Neuronal stem cell (in vitro differentiated cells): ENCODE measurements around the gene FMNL3.

ENCODE experiments used
- DNase-seq: peaks from one replicate; pipeline ENCODE4 v3.0.0-alpha.2; 2013; ENCODE audit warnings: low spot score
- H2AFZ ChIP-seq: one replicate; pipeline ENCODE4 v1.6.1; 2013; ENCODE audit warnings: mild to moderate bottlenecking, low read length, inconsistent platforms
- H2AK5ac ChIP-seq: 2 replicates; pipeline ENCODE4 v1.6.1; 2013; ENCODE audit warnings: low read depth, mild to moderate bottlenecking, inconsistent platforms, low read length, moderate library complexity, mixed read lengths
- H2BK120ac ChIP-seq: 2 replicates; pipeline ENCODE4 v1.6.1; 2013; ENCODE audit warnings: low read depth, mild to moderate bottlenecking, inconsistent platforms, low read length, moderate library complexity, mixed read lengths
- H2BK12ac ChIP-seq: one replicate; pipeline ENCODE4 v1.6.1; 2013; ENCODE audit warnings: low read length, inconsistent platforms
- H2BK15ac ChIP-seq: 2 replicates; pipeline ENCODE4 v1.6.1; 2013; ENCODE audit warnings: mild to moderate bottlenecking, low read length, inconsistent platforms, mixed read lengths
- H2BK5ac ChIP-seq: one replicate; pipeline ENCODE4 v1.6.1; 2013; ENCODE audit warnings: inconsistent platforms, mild to moderate bottlenecking, low read length, moderate library complexity
- H3K14ac ChIP-seq: one replicate; pipeline ENCODE4 v1.6.1; 2013; ENCODE audit warnings: low read length, inconsistent platforms
- H3K18ac ChIP-seq: 2 replicates; pipeline ENCODE4 v1.6.1; 2013; ENCODE audit warnings: low read length, inconsistent platforms
- H3K23ac ChIP-seq: 2 replicates; pipeline ENCODE4 v1.6.1; 2013; ENCODE audit warnings: low read depth, mild to moderate bottlenecking, mixed read lengths, low read length, inconsistent platforms; ENCODE audit not compliant: poor library complexity
- H3K27ac ChIP-seq: replicated peaks from 3 replicates; pipeline ENCODE4 v1.5.1; 2013; ENCODE audit warnings: low read length, inconsistent platforms
- H3K27me3 ChIP-seq, 3 experiments: 2 replicates each; pipeline ENCODE4 v1.6.1; 2013; ENCODE audit warnings: low read length in 3 of 3, mild to moderate bottlenecking in 2 of 3, inconsistent platforms in 1 of 3, low read depth in 1 of 3, mixed read lengths in 1 of 3, moderate library complexity in 1 of 3; ENCODE audit not compliant: control insufficient read depth in 3 of 3, insufficient read depth in 3 of 3
- H3K36me3 ChIP-seq, 2 donors: replicated peaks in 1 of 2; 2 replicates each; pipeline ENCODE4 v1.6.1; 2013; ENCODE audit warnings: low read length in 2 of 2; ENCODE audit not compliant: control insufficient read depth in 2 of 2, insufficient read depth in 2 of 2
- H3K4ac ChIP-seq: 2 replicates; pipeline ENCODE4 v1.6.1; 2013; ENCODE audit warnings: inconsistent platforms, mild to moderate bottlenecking, low read length, moderate library complexity
- H3K4me1 ChIP-seq, 2 donors: 1 replicate in 1 of 2; 2 replicates in 1 of 2; pipeline ENCODE4 v1.6.1; 2013; ENCODE audit warnings: low read length in 2 of 2, low read depth in 1 of 2; ENCODE audit not compliant: control insufficient read depth in 2 of 2, insufficient read depth in 1 of 2
- H3K4me2 ChIP-seq: one replicate; pipeline ENCODE4 v1.6.1; 2013; ENCODE audit warnings: mild to moderate bottlenecking, low read length, inconsistent platforms; ENCODE audit not compliant: insufficient read depth, poor library complexity, severe bottlenecking
- H3K4me3 ChIP-seq, 2 donors: 2 replicates each; pipeline ENCODE4 v1.5.1; 2013; ENCODE audit warnings: low read length in 2 of 2, mild to moderate bottlenecking in 2 of 2, inconsistent platforms in 1 of 2, moderate library complexity in 1 of 2
- H3K79me1 ChIP-seq: one replicate; pipeline ENCODE4 v1.6.1; 2013; ENCODE audit warnings: low read depth, mild to moderate bottlenecking, inconsistent platforms, low read length, moderate library complexity
- H3K9ac ChIP-seq: one replicate; pipeline ENCODE4 v1.6.1; 2013; ENCODE audit warnings: mild to moderate bottlenecking, low read depth, low read length, inconsistent platforms; ENCODE audit not compliant: poor library complexity
- H3K9me3 ChIP-seq, 2 donors: replicated peaks in 1 of 2; 2 replicates each; pipeline versions ENCODE3 to v1.6.1; 2013; ENCODE audit warnings: low read length in 2 of 2, mild to moderate bottlenecking in 2 of 2, inconsistent platforms in 1 of 2, low read depth in 1 of 2, mixed read lengths in 1 of 2, moderate library complexity in 1 of 2; ENCODE audit not compliant: control insufficient read depth in 2 of 2, insufficient read depth in 1 of 2
- H4K8ac ChIP-seq: one replicate; pipeline ENCODE4 v1.6.1; 2013; ENCODE audit warnings: low read depth, mild to moderate bottlenecking, inconsistent platforms, low read length, moderate library complexity
- H4K91ac ChIP-seq: one replicate; pipeline ENCODE4 v1.6.1; 2013; ENCODE audit warnings: low read length, low read depth, mild to moderate bottlenecking, inconsistent platforms; ENCODE audit not compliant: poor library complexity
- WGBS, 2 donors: extraction: QIAGEN DNeasy Blood & Tissue Kit; methylation state at CpG; one replicate each; pipeline ENCODE4 v1.1.7; 2013; ENCODE audit warnings: missing lambda C conversion rate in 2 of 2, mixed read lengths in 1 of 2; ENCODE audit not compliant: insufficient read length in 2 of 2, insufficient replicate concordance in 1 of 2; ENCODE audit errors: extremely low coverage in 2 of 2; 5-methylcytosine and 5-hydroxymethylcytosine counted together

FMNL3 gene

DNA sequence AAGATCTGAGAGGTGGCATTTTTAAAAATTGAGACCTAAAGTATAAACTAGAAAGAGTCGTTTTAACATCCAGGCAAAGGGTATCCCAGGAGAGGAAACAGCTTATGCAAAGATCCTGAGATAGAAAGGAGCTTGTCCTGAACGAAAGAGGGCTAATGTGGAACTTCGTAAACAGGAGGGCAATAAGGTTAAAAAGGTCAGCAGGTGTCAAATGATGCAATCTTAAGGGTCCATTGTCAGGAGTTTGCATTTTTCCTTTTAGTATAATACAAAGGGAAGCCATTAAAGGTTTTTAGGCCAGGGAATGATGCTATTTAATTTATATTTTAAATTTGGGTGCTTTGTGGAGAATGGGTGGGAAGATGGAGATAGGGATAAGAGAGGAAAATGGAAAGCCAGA is 14.4 kb downstream of the FMNL3 start:
- Histone ChIP-seq H3K18ac (no peak overlapping the region), H4K91ac (no peak overlapping the region), H2BK15ac (no peak overlapping the region), H3K27me3 (no peaks in the 10 kb centered on the region), H3K4ac (no peak overlapping the region), H3K14ac (no peak overlapping the region), H3K36me3 (no peaks in the 10 kb centered on the region), H2AFZ (no peak overlapping the region), H3K4me1 (peaks cover 0 to 3% of the 10 kb centered on the region in 2 donors), H3K9ac (no peak overlapping the region), H3K4me2 (no peak overlapping the region), H3K4me3 (no peak overlapping the region), H3K23ac (no peak overlapping the region), H3K27ac (no peak overlapping the region), H2AK5ac (no peak overlapping the region), H4K8ac (no peak overlapping the region), H2BK5ac (no peak overlapping the region), H3K79me1 (no peaks in the 10 kb centered on the region), H3K9me3 (no peaks in the 10 kb centered on the region), H2BK120ac (no peak overlapping the region), H2BK12ac (no peak overlapping the region)
- no CpG with 5 or more reads among the region's 3 CpGs for WGBS, 2 donors
- DNase-seq: no peak

DNA sequence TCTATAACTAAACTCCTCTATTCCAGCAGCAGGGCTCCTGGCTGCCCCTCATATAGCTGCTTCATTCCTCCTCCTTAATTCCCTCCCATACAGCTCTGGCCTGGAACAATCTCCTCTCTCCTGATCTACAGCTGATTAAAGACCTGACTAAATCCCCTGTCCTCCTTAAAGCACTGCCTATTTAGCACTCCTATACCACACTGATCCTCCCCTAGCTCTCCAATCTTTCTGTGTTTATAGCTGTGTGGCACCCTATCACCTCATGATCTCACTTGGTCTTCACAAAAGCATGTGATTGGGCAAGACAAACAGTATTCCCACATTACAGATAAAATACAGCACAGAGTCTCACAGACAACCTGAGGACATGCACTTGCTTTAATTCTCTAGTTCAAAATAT is 17.4 kb downstream of the FMNL3 start:
- Histone ChIP-seq H3K23ac (no peak overlapping the region), H3K14ac (no peak overlapping the region), H3K27me3 (no peaks in the 10 kb centered on the region), H3K27ac (no peak overlapping the region), H2BK12ac (no peak overlapping the region), H3K4me3 (no peak overlapping the region), H4K8ac (no peak overlapping the region), H3K36me3 (no peaks in the 10 kb centered on the region), H2AFZ (no peak overlapping the region), H2BK15ac (no peak overlapping the region), H2BK5ac (no peak overlapping the region), H4K91ac (no peak overlapping the region), H3K18ac (no peak overlapping the region), H2BK120ac (no peak overlapping the region), H3K4me1 (peaks cover 0 to 2% of the 10 kb centered on the region in 2 donors), H3K9me3 (no peaks in the 10 kb centered on the region), H3K4ac (no peak overlapping the region), H3K79me1 (no peaks in the 10 kb centered on the region), H2AK5ac (no peak overlapping the region), H3K4me2 (no peak overlapping the region), H3K9ac (no peak overlapping the region)
- no peak for DNase-seq

DNA sequence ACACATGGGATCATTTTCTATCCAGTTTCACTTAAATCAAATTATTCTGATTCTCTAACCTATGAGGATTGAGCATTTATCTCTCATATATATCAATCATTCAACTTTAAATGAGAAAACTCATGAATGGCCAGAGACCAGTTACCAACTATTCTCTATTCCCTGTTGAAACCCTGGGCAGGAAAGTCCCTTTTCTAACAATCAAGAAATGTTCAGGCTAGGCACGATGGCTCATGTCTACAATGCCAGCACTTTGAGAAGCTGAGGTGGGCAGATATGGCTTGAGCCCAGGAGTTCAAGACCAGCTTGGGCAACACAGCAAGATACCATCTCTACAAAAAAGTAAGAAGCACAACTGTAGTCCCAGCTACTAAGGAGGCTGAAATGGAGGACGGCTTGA is 18.0 kb downstream of the FMNL3 start:
- Histone ChIP-seq H3K27me3 (no peaks in the 10 kb centered on the region), H3K18ac (no peak overlapping the region), H3K14ac (no peak overlapping the region), H3K27ac (no peak overlapping the region), H3K4me2 (no peak overlapping the region), H3K36me3 (no peaks in the 10 kb centered on the region), H3K79me1 (no peaks in the 10 kb centered on the region), H2BK120ac (no peak overlapping the region), H2BK15ac (no peak overlapping the region), H2BK5ac (no peak overlapping the region), H4K91ac (no peak overlapping the region), H2AFZ (no peak overlapping the region), H3K4me1 (peaks cover 3 to 4% of the 10 kb centered on the region in 2 donors), H2BK12ac (no peak overlapping the region), H2AK5ac (no peak overlapping the region), H3K4me3 (no peak overlapping the region), H3K9ac (no peak overlapping the region), H3K23ac (no peak overlapping the region), H3K9me3 (no peaks in the 10 kb centered on the region), H4K8ac (no peak overlapping the region), H3K4ac (no peak overlapping the region)
- WGBS, 2 donors: no CpG with 5 or more reads among the region's 2 CpGs
- no peak for DNase-seq

DNA sequence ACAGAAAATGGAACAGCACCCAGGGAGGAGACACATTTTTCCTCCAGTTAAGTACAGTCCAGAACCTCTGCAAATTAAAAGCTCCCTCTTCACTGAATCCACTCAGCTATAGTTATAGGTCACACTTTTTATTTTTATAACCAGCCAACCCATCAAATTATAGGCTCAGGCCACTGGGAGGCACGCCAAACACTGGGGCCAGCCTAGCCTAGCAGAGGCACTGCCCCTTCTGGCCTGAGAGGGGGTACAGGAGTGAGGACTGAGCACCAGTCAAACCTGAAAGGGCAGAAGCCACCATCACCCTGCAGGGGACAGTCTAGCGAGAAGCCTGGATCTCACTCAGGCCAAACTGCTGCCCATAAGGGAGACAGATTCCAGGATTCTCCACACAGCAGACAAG is 19.3 kb downstream of the FMNL3 start:
- no peak overlapping the region for H3K23ac ChIP-seq
- H3K9ac ChIP-seq: no peak overlapping the region
- no peaks in the 10 kb centered on the region for H3K27me3 ChIP-seq
- H2BK5ac ChIP-seq: no peak overlapping the region
- H2AFZ ChIP-seq: no peak overlapping the region
- DNase-seq: no peak
- H2BK12ac ChIP-seq: no peak overlapping the region
- no peak overlapping the region for H3K4me2 ChIP-seq
- no peaks in the 10 kb centered on the region for H3K9me3 ChIP-seq
- H3K4ac ChIP-seq: no peak overlapping the region
- H2BK15ac ChIP-seq: no peak overlapping the region
- no peak overlapping the region for H2AK5ac ChIP-seq
- no peak overlapping the region for H3K18ac ChIP-seq
- H2BK120ac ChIP-seq: no peak overlapping the region
- H3K36me3 ChIP-seq: no peaks in the 10 kb centered on the region
- H3K14ac ChIP-seq: no peak overlapping the region
- no peak overlapping the region for H4K91ac ChIP-seq
- peaks cover 5 to 8% of the 10 kb centered on the region in 2 donors for H3K4me1 ChIP-seq
- no CpG with 5 or more reads among the region's 2 CpGs for WGBS, 2 donors
- no peak overlapping the region for H4K8ac ChIP-seq
- no peak overlapping the region for H3K4me3 ChIP-seq
- no peaks in the 10 kb centered on the region for H3K79me1 ChIP-seq
- H3K27ac ChIP-seq: no peak overlapping the region
